BLaER1 (cell line): Measurements from ENCODE around the gene GRK5.

Experiments
- H3K27ac ChIP-seq: shearing (Covaris generic); formaldehyde crosslinking; 2 replicates; pipeline ENCODE4 v1.8.1; 2022
- H3K27me3 ChIP-seq: shearing (Covaris generic); formaldehyde crosslinking; 2 replicates; pipeline ENCODE4 v1.8.1; 2022
- H3K36me3 ChIP-seq: shearing (Covaris generic); formaldehyde crosslinking; 2 replicates; pipeline ENCODE4 v1.8.1; 2022
- H3K4me1 ChIP-seq: shearing (Covaris generic); formaldehyde crosslinking; 2 replicates; pipeline ENCODE4 v1.8.1; 2022
- H3K4me2 ChIP-seq: shearing (Covaris generic); formaldehyde crosslinking; 2 replicates; pipeline ENCODE4 v1.8.1; 2022
- H3K4me3 ChIP-seq: shearing (Covaris generic); formaldehyde crosslinking; 2 replicates; pipeline ENCODE4 v1.8.1; 2022
- H3K9ac ChIP-seq: shearing (Covaris generic); formaldehyde crosslinking; 2 replicates; pipeline ENCODE4 v1.8.1; 2022
- H3K9me3 ChIP-seq: shearing (Covaris generic); formaldehyde crosslinking; 2 replicates; pipeline ENCODE4 v1.8.1; 2022
- H4K20me1 ChIP-seq: shearing (Covaris generic); formaldehyde crosslinking; 2 replicates; pipeline ENCODE4 v1.8.1; 2022
- Cebpa-rat ChIP-seq: shearing (Covaris generic); IDR thresholded peaks from 2 replicates; pipeline ENCODE4 v1.8.1; 2022

Gene GRK5

DNA sequence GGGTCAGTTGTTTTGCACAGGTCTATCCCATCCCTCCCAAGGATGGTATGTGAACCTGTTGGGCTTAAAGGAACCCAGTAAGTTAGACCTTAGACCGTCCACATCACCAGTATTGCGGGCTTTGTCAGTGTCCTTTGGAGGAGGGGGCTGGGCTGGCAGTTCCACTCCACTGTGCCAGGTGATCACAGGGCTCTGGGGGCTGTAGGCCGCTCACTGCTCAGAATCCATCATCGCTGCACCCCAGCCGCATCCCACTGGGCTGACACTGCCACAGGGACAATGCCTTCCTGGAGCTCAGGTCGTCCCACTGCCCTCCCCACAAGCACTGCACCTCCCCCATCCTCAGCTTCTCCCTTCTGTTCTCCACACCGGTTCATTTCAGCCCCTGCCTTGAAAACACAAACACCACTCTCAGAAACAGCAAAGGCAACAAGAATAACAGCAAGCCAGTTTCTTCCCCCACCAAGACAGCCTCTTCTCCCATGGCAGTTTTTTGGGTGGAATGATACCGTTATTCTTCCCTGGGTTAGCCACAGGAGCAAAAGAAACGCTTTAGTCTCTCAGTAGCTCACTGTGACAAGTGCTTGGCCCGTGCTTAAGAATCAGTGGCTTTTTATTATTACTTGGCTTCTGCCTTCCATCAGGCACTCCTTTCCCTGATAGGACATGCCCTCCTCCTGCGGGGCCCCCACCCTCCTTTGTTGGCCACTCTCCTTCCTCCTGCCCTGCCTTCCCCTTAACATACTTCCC lies 111.2 kb downstream of the GRK5 start:
- Histone ChIP-seq H4K20me1 (peaks cover 67% of the 10 kb centered on the region), H3K9me3 (no peaks in the 10 kb centered on the region), H3K4me3 (no peak overlapping the region), H3K36me3 (no peaks in the 10 kb centered on the region), H3K9ac (no peak overlapping the region), H3K27me3 (peaks cover 73% of the 10 kb centered on the region), H3K4me2 (no peak overlapping the region), H3K4me1 (peaks cover 23% of the 10 kb centered on the region), H3K27ac (no peak overlapping the region)
- no peak for TF ChIP-seq Cebpa-rat

DNA sequence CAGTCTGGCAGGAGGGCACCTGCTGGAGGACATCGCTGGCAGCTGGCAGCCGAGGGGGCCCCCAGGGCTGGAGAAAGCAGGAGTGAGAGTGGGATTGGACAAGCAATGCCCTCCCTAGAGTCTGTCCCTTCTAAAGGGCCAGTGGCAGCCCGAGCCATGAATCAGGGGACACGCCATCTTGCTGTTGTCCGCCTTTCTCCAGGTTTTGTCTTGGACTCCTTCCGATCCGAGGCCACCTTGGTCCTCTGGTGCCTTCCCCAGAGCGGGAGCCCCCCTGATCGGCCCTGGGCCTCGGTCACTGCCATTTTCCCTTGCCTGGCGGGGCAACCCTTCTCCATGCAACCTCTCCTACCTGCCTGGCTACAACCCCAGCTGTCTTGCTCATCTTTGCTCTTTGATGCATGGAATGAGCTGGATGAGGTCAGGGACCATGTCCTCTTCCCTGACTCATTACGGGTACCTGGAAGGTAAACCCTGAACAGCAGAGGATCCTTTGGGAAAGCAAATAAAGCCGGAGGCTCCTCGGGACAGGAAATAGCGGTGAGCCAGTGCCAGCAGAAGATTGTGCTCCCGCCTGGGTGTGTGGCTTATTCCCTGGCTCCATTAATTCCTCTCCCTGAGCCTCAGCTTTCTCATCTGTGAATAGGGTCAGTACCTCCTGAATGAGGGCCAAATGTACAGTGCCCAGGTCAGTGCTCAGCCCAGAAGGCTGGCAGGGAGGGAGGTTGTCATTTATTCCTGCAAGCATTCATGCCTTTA lies 112.0 kb downstream of the GRK5 start:
- peaks cover 67% of the 10 kb centered on the region for H3K27me3 ChIP-seq
- peaks cover 59% of the 10 kb centered on the region for H4K20me1 ChIP-seq
- no peaks in the 10 kb centered on the region for H3K9me3 ChIP-seq
- H3K36me3 ChIP-seq = no peaks in the 10 kb centered on the region
- H3K4me1 ChIP-seq = peaks cover 15% of the 10 kb centered on the region
- H3K27ac ChIP-seq = no peak overlapping the region
- no peak overlapping the region for H3K9ac ChIP-seq
- no peak for TF ChIP-seq Cebpa-rat
- H3K4me2 ChIP-seq = no peak overlapping the region
- H3K4me3 ChIP-seq = no peak overlapping the region

DNA sequence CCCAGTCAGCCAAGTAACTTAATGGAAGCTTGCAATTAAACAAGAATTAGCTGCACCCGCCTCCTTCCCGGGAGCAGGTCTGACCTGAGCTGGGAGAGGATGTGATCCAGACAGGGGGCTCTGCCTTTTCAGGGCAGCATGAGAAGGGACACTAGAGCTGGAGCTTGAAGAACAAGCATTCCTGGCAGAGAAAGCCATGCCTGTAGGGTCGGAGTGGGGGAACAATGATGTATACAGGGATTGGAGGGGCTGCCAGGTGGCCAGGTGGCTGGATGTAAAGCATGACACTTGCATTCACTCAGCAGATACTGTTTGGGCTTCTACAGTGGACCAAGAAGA lies 112.5 kb downstream of the GRK5 start:
- Histone ChIP-seq H3K27ac (no peak overlapping the region), H3K4me1 (peaks cover 10% of the 10 kb centered on the region), H4K20me1 (peaks cover 56% of the 10 kb centered on the region), H3K27me3 (peaks cover 62% of the 10 kb centered on the region), H3K4me3 (no peak overlapping the region), H3K9ac (no peak overlapping the region), H3K9me3 (no peaks in the 10 kb centered on the region), H3K36me3 (no peaks in the 10 kb centered on the region), H3K4me2 (no peak overlapping the region)
- TF ChIP-seq Cebpa-rat = no peak

DNA sequence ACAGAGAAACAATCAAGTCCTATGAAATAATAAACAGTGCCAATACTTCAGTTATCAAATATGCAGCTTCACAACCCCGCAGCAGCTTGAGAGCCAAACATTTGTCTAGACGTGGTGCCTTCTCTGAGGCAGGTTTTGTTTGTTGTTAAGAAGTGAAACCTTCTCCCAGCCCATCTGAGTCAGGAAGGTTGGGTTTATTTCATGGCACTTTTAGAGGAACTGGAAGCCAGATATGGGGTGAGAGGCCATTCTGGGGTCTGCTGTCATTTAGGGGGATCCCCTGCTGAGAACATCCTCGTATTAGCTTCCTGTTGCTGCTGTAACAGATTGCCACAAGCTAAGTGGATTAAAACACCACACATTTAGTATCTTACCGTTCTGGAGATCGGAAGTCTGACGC lies 113.6 kb downstream of the GRK5 start:
- Histone ChIP-seq H3K36me3 (no peaks in the 10 kb centered on the region), H4K20me1 (peaks cover 50% of the 10 kb centered on the region), H3K9me3 (no peaks in the 10 kb centered on the region), H3K27ac (no peak overlapping the region), H3K4me2 (no peak overlapping the region), H3K9ac (no peak overlapping the region), H3K4me1 (0 out of 2 replicates have a peak, but pooled peaks cover under 1% of the 10 kb centered on the region), H3K4me3 (no peak overlapping the region), H3K27me3 (peaks cover 51% of the 10 kb centered on the region)
- TF ChIP-seq Cebpa-rat = no peak

DNA sequence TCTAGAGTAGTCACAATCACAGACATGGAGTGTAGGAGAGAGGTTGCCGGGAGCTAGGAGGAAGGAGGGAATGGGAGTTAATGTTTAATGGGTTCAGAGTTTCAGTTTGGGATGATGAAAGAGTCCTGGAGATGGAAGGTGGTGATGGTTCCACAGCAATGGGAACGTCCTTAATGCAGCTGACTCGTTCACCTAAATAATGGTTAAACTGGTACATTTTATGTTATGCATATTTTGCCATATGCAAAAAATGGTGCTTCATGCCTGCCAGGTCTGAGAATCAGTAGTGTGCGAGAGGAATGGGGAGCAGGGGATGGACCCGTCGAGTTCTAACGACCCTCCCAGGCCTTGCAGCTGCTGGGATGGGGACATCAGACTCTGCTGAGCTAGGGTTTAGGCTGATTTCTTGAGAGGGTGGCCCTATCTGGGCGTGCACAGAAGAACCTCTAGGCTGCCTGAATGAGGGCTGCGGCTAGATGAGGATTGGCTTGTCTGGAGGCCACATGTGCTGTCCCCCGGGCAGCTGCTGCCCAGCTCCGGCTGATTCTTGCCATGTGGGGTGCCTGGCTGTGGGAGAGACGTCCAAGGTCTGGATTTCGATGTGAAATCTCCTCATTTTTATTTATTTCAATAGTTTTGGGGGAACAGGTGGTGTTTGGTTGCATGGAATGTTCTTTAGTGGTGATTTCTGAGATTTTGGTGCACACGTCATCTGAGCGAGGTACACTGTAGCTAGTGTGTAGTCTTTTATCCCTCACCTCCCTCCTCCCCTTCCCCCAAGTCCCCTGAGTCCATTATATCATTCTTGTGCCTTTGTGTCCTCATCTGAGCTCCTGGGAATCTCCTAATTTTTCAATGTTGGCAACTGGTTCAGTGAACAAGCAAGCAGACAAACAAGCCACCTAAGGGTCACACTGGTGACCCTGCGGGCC lies 116.0 kb downstream of the GRK5 start:
- no peak overlapping the region for H3K9ac ChIP-seq
- no peak overlapping the region for H3K4me2 ChIP-seq
- H3K4me3 ChIP-seq = no peak overlapping the region
- no peak overlapping the region for H3K27ac ChIP-seq
- H3K9me3 ChIP-seq = no peaks in the 10 kb centered on the region
- H3K27me3 ChIP-seq = peaks cover 27% of the 10 kb centered on the region
- no peaks in the 10 kb centered on the region for H3K36me3 ChIP-seq
- no peak for TF ChIP-seq Cebpa-rat
- H3K4me1 ChIP-seq = peaks cover 4% of the 10 kb centered on the region
- H4K20me1 ChIP-seq = peaks cover 30% of the 10 kb centered on the region

DNA sequence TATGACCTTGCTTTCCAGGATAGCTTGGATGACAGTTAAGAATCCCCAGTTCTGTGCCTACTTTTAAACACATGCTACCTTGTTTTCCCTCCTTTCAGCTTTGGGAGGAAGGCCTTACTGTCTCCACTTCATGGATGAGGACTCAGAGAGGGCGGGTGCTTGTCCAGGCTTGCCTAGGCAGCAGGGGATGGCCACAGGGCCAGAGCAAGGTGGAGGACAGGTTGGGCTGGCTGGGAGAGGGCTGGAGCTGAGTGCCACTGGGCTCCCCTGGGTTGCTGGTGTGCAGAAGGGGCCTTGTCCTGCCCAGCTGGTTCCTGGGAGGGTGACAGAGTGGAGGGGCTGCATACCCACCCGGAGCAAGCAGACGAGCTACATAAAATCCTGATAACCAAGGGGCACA lies 117.8 kb downstream of the GRK5 start:
- no peak overlapping the region for H3K4me2 ChIP-seq
- H3K9ac ChIP-seq = no peak overlapping the region

DNA sequence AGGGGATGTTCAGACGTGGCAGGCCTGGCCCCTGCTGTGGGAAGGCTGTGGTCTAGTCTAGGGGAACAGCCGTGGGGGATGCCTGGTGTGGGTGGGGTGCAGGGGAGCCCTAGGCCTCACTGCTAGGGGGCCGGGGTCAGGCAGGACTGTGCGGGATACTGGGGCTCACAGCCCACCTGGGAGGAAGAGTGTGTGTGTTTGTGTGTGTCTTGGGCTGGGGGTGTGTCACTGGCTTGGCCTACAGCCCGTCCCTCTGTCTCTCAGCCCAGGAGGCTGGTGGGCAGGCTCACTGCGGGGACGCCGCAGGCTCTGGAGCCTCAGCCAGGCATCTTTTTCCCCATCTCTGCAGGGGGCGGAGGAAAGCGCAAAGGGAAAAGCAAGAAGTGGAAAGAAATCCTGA lies 118.8 kb downstream of the GRK5 start:
- Histone ChIP-seq H4K20me1 (peaks cover 7% of the 10 kb centered on the region; the same call in 1 of the 2 replicates), H3K9me3 (no peaks in the 10 kb centered on the region), H3K9ac (no peak overlapping the region), H3K4me1 (peaks cover 7% of the 10 kb centered on the region), H3K4me2 (no peak overlapping the region), H3K27me3 (0 out of 2 replicates have a peak, but pooled peaks cover 2% of the 10 kb centered on the region), H3K27ac (no peak overlapping the region), H3K4me3 (no peak overlapping the region), H3K36me3 (no peaks in the 10 kb centered on the region)
- no peak for TF ChIP-seq Cebpa-rat

More for the DNA sequence above, 117.8 kb downstream of the GRK5 start:
- Histone ChIP-seq H3K27me3 (peaks cover 9% of the 10 kb centered on the region), H3K4me3 (no peak overlapping the region), H3K4me1 (peaks cover 7% of the 10 kb centered on the region), H3K27ac (no peak overlapping the region), H3K9me3 (no peaks in the 10 kb centered on the region), H3K36me3 (no peaks in the 10 kb centered on the region), H4K20me1 (peaks cover 14% of the 10 kb centered on the region; the same call in 1 of the 2 replicates)
- no peak for TF ChIP-seq Cebpa-rat

DNA sequence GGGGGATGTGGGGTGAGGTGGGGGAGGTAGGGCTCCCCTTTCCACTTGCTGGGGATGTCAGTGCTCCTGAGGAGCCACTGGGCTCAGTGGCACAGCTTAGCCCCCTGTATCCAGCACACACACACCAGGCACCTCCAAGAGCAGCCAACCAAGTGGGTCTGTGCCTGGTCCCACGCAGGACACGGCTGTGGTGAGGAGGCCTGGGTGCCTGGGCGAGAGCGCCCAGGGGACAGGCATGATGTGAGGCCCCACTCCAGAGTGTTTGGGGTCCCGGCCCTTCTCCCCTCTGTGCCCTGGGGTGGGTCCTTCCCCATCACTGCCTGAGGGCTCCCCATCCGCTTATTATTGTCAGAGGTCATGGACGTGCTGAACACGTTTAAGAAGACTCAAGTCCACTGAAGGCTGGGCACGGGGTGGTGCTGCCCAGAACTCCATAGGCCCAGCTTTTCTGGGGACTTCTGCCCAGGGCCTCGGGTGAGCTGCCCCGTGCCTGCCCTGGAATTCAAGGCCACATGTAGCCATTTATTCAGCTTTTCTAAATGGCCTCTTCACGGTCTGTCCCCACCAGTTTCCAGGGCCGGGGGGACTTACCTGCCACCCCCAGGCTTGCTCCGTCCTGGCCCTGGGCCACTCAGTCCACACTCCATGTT lies 119.8 kb downstream of the GRK5 start:
- H3K27me3 ChIP-seq = no peaks in the 10 kb centered on the region
- H3K9me3 ChIP-seq = no peaks in the 10 kb centered on the region
- H3K36me3 ChIP-seq = no peaks in the 10 kb centered on the region
- H4K20me1 ChIP-seq = peaks cover 7% of the 10 kb centered on the region; the same call in 1 of the 2 replicates
- TF ChIP-seq Cebpa-rat = no peak
- no peak overlapping the region for H3K4me3 ChIP-seq
- no peak overlapping the region for H3K4me2 ChIP-seq
- H3K27ac ChIP-seq = no peak overlapping the region
- H3K9ac ChIP-seq = no peak overlapping the region
- H3K4me1 ChIP-seq = peaks cover 7% of the 10 kb centered on the region

DNA sequence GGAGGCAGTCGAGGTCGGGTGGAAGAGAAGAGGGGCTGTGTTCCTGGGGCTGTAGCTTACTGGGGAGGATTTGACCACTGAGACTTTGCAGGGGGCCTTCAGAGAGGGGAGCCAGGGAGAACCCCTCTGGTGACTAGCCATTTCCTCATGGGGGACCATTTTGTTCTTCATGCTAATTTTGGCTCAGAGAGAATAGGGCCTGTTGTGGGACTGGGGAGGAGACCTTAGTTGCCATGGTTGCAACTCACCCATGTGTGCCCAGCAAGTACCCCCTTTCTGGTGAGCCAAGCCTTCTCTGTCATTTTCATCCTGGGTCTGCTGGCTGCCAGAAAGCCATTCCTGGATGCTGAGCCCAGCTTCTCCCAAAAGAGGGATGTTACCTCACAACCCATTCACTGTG lies 120.9 kb downstream of the GRK5 start:
- Histone ChIP-seq H3K4me3 (no peak overlapping the region), H3K9me3 (no peaks in the 10 kb centered on the region), H3K4me1 (peaks cover 9% of the 10 kb centered on the region), H3K27ac (no peak overlapping the region), H3K36me3 (no peaks in the 10 kb centered on the region), H4K20me1 (peaks cover 7% of the 10 kb centered on the region; the same call in 1 of the 2 replicates), H3K9ac (no peak overlapping the region), H3K27me3 (no peaks in the 10 kb centered on the region), H3K4me2 (peak overlapping the region; percentile 26)
- no peak for TF ChIP-seq Cebpa-rat
